ELF-1 (cell line): Measurements from ENCODE around the gene TOP3A.
A peak's percentile ranks its signal among the peaks of the same experiment; 100 is the strongest.
"Not testable (repeated sequence)": the region's sequence is repeated elsewhere in the genome, so short reads cannot be mapped to it uniquely, and the experiment has no call there.

Experiments
- DNase-seq: peaks from one replicate; pipeline ENCODE4 v3.0.0-alpha.2; 2016; ENCODE audit warnings: low read depth, low spot score

Gene TOP3A, protein sequence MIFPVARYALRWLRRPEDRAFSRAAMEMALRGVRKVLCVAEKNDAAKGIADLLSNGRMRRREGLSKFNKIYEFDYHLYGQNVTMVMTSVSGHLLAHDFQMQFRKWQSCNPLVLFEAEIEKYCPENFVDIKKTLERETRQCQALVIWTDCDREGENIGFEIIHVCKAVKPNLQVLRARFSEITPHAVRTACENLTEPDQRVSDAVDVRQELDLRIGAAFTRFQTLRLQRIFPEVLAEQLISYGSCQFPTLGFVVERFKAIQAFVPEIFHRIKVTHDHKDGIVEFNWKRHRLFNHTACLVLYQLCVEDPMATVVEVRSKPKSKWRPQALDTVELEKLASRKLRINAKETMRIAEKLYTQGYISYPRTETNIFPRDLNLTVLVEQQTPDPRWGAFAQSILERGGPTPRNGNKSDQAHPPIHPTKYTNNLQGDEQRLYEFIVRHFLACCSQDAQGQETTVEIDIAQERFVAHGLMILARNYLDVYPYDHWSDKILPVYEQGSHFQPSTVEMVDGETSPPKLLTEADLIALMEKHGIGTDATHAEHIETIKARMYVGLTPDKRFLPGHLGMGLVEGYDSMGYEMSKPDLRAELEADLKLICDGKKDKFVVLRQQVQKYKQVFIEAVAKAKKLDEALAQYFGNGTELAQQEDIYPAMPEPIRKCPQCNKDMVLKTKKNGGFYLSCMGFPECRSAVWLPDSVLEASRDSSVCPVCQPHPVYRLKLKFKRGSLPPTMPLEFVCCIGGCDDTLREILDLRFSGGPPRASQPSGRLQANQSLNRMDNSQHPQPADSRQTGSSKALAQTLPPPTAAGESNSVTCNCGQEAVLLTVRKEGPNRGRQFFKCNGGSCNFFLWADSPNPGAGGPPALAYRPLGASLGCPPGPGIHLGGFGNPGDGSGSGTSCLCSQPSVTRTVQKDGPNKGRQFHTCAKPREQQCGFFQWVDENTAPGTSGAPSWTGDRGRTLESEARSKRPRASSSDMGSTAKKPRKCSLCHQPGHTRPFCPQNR

DNA sequence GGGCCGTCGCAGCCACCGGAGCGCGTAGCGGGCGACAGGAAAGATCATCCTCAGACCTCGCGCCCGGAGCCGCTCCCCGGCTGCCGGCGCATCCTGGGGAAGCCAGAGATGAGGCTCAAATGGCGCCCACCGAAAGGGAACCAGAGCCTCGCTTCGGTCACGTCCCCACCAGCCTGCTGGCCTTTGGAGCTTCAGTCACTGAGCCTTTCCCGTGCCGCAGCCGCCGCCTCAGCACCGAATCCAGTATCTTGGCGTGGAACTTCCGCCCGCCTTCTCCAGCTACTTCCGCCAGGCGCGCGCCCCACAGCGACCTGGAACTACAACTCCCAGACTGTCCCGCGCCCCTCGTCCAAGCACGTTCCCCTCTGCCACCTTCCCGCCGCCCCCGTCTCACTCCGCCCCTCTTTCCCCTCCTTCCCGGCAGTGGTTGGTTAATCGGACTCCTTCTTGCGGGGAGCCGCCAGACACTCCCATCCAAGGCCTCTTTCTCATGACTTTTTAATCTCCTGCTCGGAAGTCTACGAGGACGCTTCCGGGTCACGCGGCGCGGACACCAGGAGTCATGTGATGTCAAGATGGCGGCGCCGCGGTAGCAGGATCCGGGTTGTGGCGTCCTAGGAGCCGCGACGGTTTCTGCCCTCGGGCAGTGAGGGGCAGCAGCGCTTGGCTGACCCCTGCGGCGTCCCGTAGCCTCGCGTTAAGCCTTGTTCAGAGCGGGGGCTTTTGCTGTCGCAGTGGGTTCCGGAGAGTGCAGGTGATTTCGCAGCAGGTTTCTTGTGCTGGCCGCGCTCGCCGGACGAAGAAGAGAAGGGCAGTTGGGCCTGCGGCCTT is at the start of gene TOP3A, which contains the start of gene SMCR8:
Gene TOP3A, minus strand, starts transcription at position 264 of the 831 bp plus-strand sequence. Its CDS starts 216 bp downstream, at position 48.
Gene SMCR8, plus strand, starts transcription at position 563 of the 831 bp plus-strand sequence. CDS start 497 bp downstream, outside the sequence.
- DNase-seq: peak; percentile 97

DNA sequence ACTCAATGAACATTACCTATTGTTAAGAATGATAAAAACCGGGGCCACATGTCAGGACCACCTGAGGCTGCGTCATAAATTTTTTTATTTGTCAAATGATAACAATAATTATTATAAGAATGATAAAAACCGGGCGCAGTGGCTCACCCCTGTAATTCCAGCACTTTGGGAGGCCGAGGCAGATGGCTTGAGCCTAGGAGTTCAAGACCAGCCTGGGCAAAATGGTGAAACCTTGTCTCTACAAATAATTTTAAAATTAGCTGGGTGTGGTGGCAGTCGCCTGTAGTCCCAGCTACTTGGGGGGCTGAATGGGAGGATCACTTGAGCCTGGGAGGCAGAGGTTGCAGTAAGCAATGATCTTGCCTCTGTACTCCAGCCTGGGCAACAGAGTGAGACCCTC is 49.4 kb upstream of the TOP3A start:
- DNase-seq: no peak

DNA sequence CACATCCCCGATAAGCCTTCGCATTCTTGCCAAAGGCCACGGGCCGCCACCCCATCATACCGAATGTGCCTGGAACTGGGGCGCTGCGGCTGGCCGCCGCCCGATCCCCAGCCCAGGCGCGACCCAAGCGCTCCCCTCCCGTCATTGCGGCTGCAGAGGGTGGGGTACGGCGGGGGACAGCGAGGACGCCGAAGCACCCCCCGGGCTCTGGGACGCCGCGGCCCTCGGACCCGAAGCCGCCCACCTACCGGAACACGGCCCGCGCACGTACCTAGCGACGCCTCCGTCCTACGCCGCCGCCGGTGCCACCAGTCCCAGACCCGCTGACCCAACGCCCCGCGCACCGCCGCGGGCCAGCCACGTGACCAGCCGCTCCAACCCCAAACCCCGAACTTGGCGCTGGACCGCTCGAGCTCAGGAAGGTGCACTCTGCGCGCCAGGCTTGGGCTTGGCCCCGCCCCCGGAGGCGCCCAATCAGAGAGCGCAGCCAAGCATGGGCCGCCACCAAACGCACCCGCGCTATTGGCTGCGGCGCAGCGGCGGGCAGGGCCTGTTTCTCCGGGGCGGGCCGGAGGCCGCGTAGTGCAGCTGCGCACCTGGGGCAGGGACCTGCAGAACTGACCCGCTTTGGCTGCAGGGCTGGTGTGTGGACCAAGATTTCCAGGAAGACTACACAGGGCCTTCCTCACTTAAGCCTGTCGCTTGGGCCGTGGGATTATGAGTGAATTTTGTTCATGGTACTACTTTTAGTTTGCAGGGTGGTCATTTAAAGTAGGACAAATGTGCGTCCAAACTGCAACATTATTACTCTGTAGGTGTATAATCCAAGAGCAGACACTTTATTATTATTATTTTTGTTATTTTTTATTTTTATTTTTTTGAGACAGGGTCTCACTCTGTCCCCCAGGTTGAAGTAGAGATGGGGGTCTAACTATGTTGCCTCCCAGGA is 48.6 kb upstream of the TOP3A start, which contains the start of gene SHMT1:
Gene SHMT1, minus strand, starts transcription at position 450 of the 949 bp plus-strand sequence. CDS start 7,569 bp downstream, outside the sequence.
- DNase-seq: peak; percentile 97

DNA sequence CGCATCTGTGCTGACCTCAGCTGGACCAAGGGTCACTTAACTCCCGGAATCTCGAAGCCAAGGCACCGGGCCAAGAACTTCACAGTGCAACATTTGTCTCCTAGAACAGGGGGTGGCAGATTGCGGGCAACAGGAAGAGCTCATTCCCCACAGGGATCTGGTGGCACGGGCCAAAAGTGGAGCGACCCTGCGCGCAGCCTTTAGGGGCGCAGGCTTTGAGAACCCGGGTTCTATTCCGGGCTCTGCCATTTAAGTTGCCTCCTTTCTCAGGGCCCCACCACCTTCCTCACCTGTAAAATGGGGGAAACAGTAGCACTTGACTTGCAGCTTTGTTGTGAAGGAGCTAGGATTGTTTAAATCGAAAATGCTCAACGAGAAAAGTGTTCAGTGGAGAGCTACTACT is 47.9 kb upstream of the TOP3A start:
- peak; percentile 41 for DNase-seq

DNA sequence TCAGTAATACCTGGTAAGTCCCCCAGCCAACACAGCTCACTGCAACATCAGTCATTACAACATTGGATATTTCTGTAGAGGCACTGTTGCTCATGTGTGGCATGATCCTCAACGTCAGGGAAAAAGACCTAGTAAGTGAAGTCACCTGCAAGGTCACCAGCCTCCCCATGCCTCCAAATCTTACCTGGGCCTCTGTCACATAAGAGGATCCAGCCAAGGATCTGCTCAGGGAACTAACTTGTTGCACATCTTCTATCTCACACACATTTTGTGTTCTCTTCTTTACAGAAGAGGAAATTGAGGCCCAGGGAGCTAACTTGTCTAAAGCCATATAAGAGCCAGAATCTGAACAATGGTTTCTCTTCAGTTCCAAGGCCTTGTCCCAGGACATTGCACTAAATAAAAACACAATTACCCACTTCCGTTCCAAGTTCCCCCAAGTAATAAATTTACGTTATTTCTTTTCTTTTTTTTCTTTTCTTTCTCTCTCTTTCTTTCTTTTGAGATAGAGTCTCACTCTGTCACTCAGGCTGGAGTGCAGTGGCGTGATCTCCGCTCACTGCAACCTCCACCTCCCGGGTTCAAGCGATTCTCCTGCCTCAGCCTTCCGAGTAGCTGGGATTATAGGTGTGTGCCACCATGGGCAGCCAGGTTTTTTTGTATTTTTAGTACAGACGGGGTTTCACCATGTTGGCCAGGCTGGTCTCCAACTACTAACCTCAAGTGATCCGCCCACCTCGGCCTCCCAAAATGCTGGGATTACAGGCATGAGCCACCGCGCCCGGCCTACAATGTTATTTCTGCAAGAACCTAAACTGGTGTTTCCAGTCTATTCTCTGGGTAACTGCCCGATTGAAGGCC is 47.3 kb upstream of the TOP3A start:
- DNase-seq: no peak

DNA sequence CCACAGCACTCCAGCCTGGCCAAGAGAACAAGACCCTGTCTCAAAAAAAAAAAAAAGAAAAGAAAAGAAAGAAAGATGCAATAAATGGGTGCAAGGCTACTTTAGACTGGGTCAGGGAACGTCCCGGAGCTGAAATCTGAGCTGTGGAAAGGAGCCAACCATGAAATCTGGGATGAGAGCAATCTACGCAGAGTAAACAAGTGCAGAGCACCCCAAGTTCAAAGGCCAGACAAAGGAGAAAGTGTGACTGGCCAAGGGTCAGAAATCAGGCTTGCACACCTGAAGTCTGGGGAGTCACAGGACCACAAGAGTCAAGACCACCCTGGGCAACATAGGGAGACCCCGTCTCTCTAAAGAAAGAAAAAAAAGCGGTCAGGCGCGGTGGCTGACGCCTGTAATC is 45.7 kb upstream of the TOP3A start:
- no peak for DNase-seq

DNA sequence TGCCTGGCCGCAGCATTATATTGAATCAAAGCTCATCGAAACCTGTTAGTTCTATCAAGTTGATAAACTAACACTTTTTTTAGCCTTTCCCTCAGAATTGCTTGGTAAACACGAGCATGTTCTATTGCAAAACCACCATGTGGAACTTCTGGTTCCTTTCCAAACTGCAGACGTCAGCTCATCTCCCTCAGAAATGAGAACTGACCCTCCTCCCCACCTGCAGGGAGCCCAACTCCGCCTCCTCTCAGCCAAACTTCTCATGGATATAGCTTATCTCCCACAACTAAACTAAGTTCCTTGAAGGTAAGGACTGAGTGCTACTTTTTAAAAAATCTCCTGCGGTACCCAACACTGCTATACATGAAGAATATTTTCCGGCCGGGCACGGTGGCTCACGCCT is 41.8 kb upstream of the TOP3A start:
- DNase-seq: no peak

DNA sequence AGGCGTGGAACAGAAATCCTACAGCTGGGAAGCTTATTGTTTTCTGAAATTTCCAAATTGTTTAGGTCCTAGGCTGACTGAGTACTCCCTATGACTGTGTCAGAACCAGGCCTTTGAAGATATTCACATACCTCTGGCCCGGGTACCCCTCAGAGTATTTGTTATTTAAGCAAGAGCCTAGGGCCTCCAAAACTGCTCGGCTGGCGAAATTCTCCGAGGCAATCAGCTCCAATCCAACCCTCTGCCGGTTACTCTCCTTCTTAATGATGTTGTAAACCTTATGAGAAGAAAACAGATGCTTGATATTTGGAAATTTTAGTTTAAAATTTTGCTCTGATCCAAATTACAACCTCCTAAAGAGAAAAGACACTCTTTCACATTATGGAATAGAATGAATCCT is 38.7 kb upstream of the TOP3A start:
- no peak for DNase-seq

DNA sequence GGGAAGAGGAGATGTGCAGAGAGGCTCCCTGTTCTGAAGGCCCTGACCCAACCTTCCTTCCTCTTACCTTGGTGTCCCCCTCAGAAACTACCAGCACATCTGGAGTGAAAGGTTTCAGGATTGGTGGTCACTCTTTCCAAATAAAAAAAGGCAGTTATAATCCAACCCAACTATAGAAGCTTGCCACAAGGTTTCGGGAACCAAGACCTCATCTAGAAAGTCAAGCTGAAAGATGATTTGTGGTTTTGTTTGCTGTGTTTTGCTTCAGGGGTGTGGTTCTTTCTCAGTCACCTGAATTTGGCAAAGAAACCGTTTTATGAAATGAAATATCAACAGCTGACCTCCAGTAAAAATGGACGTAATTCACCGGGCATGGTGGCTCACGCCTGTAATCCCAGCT is 29.2 kb upstream of the TOP3A start:
- no peak for DNase-seq

DNA sequence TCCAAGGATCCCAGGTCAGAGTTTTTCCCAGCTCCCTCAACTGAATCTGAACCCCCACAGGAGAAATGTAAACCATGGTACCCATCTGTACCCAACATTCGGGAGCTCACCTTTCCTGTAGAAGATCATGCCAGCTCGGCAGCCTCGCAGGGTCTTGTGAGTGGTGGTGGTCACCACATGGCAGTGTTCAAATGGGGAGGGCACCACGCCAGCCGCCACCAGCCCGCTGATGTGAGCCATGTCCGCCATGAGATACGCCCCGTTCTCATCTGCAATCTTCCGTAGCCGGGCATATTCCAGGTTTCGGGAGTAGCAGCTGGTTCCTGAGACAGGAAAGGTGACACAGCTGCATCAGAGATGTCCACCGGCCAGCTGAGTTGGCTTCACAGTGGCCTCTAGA is 25.1 kb upstream of the TOP3A start:
- DNase-seq: no peak

DNA sequence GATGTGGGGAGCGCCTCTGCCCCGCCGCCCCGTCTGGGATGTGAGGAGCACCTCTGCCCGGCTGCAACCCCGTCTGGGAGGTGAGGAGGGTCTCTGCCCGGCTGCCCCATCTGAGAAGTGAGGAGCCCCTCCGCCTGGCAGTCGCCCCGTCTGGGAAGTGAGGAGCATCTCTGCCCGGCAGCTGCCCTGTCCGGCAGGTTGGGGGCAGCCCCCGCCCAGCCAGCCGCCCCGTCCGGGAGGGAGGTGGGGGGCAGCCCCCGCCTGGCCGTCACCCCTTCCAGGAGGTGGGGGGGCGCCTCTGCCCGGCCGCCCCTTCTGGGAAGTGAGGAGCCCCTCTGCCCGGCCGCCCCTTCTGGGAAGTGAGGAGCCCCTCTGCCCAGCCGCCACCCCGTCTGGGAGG is 23.4 kb upstream of the TOP3A start:
- not testable (repeated sequence) for DNase-seq

DNA sequence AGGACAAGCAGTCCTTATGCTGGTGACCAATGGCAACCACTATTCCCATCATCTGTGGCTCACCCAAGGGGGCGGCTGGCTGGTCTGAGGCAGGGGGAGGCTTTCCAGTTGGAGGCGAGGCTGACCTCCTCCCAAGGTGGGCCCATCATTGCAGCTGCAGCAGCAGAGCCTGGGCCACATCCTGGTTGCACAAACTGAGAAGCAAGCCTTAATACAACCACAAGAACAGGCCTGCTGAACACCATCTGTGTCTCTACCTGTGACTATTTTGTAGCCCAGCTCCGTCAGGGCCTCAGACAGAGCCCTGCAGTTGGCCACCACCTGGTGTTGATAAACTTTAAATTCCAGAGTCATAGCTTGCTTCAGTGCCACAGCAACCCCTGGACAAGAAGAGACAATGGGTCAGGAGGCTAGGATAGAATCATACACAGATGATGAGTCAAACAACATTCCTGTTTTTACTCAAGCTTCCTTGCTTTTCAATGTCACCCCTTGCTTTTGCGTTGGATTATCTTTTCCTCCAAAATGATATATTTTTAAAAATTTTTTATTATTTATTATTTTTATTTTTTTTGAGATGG is 18.2 kb upstream of the TOP3A start:
- DNase-seq: no peak

DNA sequence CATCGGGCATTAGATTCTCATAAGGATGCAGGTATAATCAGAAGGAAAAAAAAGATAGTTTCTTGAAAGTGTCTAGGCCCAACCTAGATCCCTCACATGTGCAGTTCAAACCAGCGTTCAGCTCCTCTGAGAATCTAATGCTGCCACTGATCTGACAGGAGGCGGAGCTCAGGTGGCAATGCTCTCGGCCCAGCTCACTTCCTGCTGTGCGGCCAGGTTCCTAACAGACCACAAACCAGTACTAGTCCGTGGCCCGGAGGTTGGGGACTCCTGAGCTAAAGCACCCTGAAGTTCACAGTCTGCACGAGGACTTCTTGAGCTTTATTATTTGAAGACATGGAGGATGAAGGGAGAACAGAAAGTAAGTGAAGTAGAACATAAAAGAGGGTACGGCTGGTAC is 17.1 kb upstream of the TOP3A start:
- no peak for DNase-seq

DNA sequence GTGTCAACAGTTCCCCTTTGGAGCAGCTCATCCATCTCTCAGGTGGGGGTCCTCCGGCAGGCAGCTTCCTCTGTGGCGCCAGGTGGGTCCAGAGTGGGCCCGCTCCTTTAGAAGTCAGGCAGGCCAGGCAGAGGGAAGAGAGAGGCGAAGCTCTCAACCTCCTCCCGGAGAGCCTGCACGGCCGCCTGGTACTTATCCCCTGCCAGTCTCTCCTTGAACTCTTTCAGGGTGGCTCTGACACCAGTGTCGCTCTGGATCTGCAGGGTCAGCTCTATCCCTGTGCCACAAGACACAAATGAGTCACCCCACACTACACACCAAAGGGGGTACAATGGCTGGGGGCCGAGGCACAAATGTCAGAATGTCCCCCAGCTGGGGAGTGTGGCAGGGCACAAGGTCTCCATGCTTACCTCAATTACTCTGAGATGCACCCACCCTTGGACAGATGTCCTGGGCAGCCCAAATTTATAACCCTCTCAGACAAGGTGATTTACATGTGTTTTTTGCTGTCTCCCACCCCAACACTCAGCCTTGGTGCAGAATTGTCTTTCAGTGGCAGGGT is 13.9 kb upstream of the TOP3A start:
- DNase-seq: no peak

DNA sequence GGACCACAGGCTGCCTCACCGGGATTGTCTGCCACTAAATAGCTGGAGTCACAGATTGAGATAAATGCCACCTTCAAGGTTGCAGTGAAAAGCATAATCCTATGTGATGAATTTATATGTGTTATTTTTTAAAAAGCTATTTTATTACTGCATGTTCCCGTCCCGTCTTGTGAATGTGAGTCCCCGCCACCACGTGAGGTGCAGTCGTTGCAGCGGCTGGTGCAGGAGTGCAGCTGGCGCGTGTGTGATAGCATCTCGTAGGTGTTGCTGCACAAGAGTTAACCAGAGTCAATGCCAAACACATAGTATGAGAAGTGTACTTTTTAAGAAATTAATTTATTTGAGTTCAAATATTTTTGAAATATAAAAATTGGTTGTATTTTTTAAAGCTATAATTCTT is 12.8 kb upstream of the TOP3A start:
- DNase-seq: no peak

DNA sequence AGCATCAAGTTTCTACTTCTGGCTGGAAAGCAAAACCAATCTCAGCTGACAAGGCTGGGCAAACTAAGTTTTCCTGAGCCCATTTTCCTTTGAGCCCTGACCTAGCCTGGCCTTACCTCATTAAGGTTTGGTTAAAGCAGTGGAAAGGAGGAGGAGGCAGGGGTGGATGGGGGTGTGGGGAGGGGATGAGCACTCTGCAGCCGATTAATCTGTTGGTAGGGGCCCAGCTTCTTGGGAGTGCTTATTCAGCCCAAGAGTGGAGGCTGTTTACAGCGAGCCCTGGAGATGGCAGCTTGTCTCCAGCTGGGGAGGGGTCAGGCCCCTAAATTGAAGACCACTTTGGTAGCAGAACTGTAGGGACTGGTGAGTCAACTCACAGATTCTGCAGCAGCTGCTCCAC is 12.3 kb upstream of the TOP3A start:
- no peak for DNase-seq

DNA sequence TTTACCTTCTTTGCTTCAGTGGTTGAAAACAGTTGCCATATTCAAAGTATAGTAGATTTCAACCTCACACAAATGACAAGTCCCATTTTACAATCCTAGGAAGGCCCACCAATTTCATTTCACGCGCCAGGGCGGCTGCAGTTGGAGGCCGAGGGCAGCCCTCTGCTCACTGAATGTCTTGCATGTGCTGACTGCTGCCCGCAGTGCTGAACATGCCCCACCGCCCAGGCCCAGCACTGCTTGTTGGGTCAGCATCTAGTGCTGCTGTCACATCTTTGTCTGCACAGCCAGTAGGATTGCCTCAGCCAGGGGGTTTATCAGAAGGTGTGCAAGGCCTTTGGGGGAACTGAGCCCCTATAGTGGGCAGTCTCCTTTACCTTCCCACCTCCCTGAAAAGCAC is 11.8 kb upstream of the TOP3A start:
- DNase-seq: no peak

DNA sequence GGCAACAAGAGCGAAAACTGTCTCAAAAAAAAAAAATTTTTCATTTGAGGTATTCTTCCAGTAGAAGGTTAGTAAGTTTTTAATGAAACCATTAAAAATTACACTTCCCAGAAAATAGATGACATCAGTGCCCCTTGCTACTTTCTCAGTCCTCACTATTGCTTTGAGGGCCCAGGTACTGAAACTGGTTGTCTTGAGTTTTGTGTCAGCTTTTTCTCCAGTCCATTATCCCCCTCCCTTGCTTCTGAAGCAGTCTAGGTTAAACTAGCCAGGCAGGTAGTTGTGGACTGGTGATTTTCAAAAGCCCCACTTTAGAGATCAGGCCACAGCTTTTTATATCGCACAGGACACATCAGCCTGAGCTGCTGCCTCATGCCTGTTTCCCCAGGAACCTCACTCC is 11.2 kb upstream of the TOP3A start:
- DNase-seq: no peak
